Gastrocnemius medialis (tissue), 4 donors: ENCODE data around the gene IFT122.

Source experiments
- CTCF ChIP-seq, 5 experiments: fragments of 450-650 bp in 3 of 5; fragments of 200-600 bp in 2 of 5; sonication (generic) in 2 of 5; IDR thresholded peaks in 4 of 5; conservative IDR thresholded peaks in 1 of 5; 1 replicate in 4 of 5; 2 replicates in 1 of 5; pipeline ENCODE4 v1.5.1; 2016 to 2019; ENCODE audit warnings: antibody characterized with exemption in 5 of 5, mild to moderate bottlenecking in 3 of 5, moderate library complexity in 3 of 5
- POLR2A ChIP-seq, 2 donors: fragments of 450-650 bp; IDR thresholded peaks; one replicate each; pipeline ENCODE4 v1.6.1; 2017; ENCODE audit warnings: antibody characterized with exemption in 2 of 2, mild to moderate bottlenecking in 2 of 2, moderate library complexity in 2 of 2

GRCh38 chr3:129475863-129476262 is 35.8 kb downstream of the IFT122 start:
- no peak for TF ChIP-seq CTCF (IDR thresholded peaks at IDR 0.05 in 4 of 5, conservative IDR thresholded peaks at IDR 0.05 in 1 of 5)
- no peak for TF ChIP-seq POLR2A (IDR thresholded peaks at IDR 0.05)
